Coronary artery (tissue), 2 donors: ENCODE results near the gene HSPA2.
A peak's percentile ranks its signal among the peaks of the same experiment; 100 is the strongest.

ENCODE experiments used
- DNase-seq: peaks from one replicate; pipeline ENCODE4 v3.0.0-alpha.2; 2017; ENCODE audit warnings: low spot score
- H3K27ac ChIP-seq, 2 donors: fragments of 200-600 bp; sonication (generic); one replicate each; pipeline ENCODE4 v1.5.1; 2016 to 2019
- H3K4me3 ChIP-seq: fragments of 200-600 bp; sonication (generic); 2 replicates; pipeline ENCODE4 v1.5.1; 2016; ENCODE audit warnings: mild to moderate bottlenecking, moderate library complexity
- TF ChIP-seq, protein P1 (sequence below): fragments of 200-600 bp; sonication (generic); IDR thresholded peaks from one replicate; pipeline ENCODE4 v1.5.1; 2019; ENCODE audit warnings: antibody characterized with exemption

The HSPA2 gene

GRCh38 chr14:64540208-64541202, at the start of gene HSPA2:
TSS of gene HSPA2 (plus strand) at chr14:64540741. CDS start at chr14:64540850, 109 bp downstream.
- peak; percentile 100 for DNase-seq

GRCh38 chr14:64491637-64492036, 48.9 kb upstream of the HSPA2 start:
- no peak for DNase-seq
- no peak overlapping the region for H3K4me3 ChIP-seq
- H3K27ac ChIP-seq: no peak overlapping the region
- TF ChIP-seq, protein P1, sequence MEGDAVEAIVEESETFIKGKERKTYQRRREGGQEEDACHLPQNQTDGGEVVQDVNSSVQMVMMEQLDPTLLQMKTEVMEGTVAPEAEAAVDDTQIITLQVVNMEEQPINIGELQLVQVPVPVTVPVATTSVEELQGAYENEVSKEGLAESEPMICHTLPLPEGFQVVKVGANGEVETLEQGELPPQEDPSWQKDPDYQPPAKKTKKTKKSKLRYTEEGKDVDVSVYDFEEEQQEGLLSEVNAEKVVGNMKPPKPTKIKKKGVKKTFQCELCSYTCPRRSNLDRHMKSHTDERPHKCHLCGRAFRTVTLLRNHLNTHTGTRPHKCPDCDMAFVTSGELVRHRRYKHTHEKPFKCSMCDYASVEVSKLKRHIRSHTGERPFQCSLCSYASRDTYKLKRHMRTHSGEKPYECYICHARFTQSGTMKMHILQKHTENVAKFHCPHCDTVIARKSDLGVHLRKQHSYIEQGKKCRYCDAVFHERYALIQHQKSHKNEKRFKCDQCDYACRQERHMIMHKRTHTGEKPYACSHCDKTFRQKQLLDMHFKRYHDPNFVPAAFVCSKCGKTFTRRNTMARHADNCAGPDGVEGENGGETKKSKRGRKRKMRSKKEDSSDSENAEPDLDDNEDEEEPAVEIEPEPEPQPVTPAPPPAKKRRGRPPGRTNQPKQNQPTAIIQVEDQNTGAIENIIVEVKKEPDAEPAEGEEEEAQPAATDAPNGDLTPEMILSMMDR: no peak

More at GRCh38 chr14:64540208-64541202, at the start of gene HSPA2:
- TF ChIP-seq, protein P1: peak; percentile 73
- Histone ChIP-seq H3K4me3 (peak within 1 kb of the TSS; percentile 77), H3K27ac (peak within 1 kb of the TSS; percentile 82 to 95)

GRCh38 chr14:64493455-64493854, 47.1 kb upstream of the HSPA2 start:
- Histone ChIP-seq H3K27ac (no peak overlapping the region), H3K4me3 (no peak overlapping the region)
- TF ChIP-seq, protein P1: no peak
- no peak for DNase-seq

DNA sequence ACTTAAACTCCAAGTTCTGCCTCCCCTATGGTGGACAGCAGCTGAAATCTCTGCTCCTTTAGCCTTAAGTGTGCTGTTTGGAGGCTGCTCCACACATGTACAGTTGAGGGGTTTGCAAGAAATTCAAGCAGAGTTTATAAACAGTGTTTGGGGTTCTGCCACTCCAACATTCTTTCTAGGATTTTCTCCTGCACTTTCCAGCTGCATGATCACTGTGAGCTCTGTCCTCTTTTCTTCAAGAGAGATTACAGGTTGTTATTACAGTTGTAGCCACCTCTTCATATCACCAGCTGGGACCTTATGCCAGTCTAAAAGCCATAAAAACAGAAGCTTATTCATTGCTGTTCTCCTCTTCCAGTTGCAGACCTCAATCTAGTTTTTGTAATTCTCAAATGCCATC, 45.3 kb upstream of the HSPA2 start:
- Histone ChIP-seq H3K27ac (no peak overlapping the region), H3K4me3 (no peak overlapping the region)
- TF ChIP-seq, protein P1: no peak
- DNase-seq: no peak

DNA sequence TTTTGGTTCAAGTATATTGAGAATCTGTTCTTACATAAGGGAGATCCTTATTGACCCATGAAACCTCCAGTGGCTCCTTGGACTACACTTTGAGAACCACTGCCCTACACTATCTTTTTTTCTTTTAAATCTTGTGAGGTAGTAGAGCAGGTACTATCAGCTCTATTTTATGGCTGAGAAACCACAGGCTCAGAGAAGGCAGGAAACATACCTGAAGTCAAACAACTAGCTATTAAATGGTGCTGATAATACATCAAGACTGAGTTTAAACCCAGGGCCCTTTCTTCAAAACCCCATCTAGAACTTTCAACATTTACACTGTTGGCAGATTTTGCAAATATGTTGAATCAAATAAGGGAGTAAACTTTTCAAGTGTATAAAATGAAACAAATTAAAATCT, 43.8 kb upstream of the HSPA2 start:
- DNase-seq: no peak
- H3K4me3 ChIP-seq: no peak overlapping the region
- H3K27ac ChIP-seq: no peak overlapping the region
- TF ChIP-seq, protein P1: no peak

- TF ChIP-seq, protein P1: no peak
- no peak for DNase-seq
- Histone ChIP-seq H3K4me3 (no peak overlapping the region), H3K27ac (no peak overlapping the region)
Measured at GRCh38 chr14:64500088-64500487, 40.5 kb upstream of the HSPA2 start.
